ENCODE data around the gene LMO3. TPM values are rescaled to one million over a fixed set of nuclear protein-coding genes. Genes with fewer than 3 reads are reported as not detected.

Gene LMO3
- total and polyA plus RNA-seq, 2 of the 8 experiments (the other 6 are each of a cell fraction or from before 2014, with no cell fraction given), result 4.7 to 16.7 TPM

DNA sequence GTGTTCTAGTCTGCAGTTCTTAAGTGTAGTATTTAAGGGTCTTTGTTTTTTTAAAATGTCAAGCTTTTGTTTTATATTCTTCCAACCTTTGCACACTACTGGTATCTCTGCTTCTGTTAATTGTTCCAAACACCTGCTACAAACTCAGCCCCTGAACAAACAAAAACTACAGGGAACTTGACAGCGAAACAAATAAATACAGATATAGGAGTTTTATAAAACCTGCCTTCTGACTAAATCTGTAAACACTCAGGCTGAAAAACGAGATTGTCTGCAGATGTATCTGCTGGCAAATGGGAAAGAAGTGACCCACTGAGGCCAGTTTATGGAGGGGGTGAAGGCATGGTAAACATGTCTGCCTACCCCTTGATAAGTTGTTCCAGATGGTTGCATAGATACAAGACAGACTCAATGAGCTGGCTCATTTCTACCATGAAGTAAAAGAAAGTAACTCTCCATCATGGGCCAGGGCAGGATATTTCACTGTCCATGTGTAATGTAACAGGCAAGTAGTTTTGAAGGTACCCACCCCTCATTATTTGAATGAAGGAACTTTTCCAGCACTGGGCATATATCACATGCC lies 75.6 kb downstream of the LMO3 start (continued):
- TF ChIP-seq CHD7 (IDR thresholded peaks at IDR 0.05; ENCODE audit: insufficient replicate concordance, low read length) (no peak), CTCF (IDR thresholded peaks at IDR 0.05; ENCODE audit: control extremely low read depth in 1 of 3, insufficient read depth in 1 of 3, low read depth in 1 of 3, low read length in 3 of 3) (no peak), SIN3A (conservative IDR thresholded peaks at IDR 0.05 in 1 of 2, IDR thresholded peaks at IDR 0.05 in 1 of 2; ENCODE audit: low read depth in 1 of 2, low read length in 2 of 2) (no peak), KDM5A (IDR thresholded peaks at IDR 0.05; ENCODE audit: low read length) (no peak), TAF1 (IDR thresholded peaks at IDR 0.05; ENCODE audit: low read depth, low read length) (no peak), POU5F1 (IDR thresholded peaks at IDR 0.05; ENCODE audit: low read depth, low read length) (no peak), MAX (IDR thresholded peaks at IDR 0.05) (no peak), SIRT6 (IDR thresholded peaks at IDR 0.05; ENCODE audit: low read length) (no peak)

Data from H1 (cell line).